WI38 (cell line): Measurements from ENCODE around the gene ZC3H12A.
"Not testable (repeated sequence)": the region's sequence is repeated elsewhere in the genome, so short reads cannot be mapped to it uniquely, and the experiment has no call there.

ENCODE experiments used
- H3K4me3 ChIP-seq: 2 replicates; pipeline ENCODE4 v1.5.1; 2011; ENCODE audit warnings: low read depth, mild to moderate bottlenecking, control low read depth, low read length
- TF ChIP-seq, protein P1 (sequence below): IDR thresholded peaks from 2 replicates; pipeline ENCODE4 v1.5.1; 2012; ENCODE audit warnings: low read depth, mild to moderate bottlenecking, control low read depth, low read length

ZC3H12A gene

DNA sequence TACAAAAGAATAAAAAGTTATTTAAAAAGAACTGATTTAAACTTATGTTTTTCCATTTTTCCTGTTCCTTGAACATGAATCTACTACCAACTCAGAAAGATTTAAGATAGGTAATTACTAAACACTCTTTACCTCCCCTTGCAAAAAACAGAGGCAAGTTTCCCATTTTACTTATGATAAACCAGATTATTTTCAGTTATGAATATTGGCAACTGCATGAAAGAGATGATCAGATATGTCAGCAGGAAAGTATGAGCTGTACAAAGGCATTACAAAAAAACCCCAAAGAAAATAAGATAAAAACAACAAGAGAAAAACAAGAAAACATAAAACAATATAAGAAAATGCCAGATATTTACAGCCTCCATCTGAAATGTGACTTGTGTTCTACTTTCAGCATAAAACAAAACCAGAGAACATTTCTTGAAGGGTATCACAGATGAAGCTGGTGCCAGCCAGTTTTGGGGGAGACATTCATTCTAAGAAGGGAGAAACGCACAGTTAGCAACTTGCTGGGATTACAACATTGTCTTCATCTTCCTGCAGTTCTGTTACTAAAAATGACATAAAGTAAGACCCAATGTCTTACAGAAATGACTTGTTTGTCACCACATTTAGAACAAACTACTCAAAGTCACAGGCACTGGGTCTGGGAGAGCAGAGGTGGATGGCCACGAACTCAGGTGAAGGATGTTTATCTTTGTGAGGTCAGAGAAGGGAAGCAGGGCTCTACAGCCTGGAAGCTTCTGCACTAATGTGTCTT lies 19.1 kb downstream of the ZC3H12A start:
- H3K4me3 ChIP-seq = no peak overlapping the region
- TF ChIP-seq, protein P1, sequence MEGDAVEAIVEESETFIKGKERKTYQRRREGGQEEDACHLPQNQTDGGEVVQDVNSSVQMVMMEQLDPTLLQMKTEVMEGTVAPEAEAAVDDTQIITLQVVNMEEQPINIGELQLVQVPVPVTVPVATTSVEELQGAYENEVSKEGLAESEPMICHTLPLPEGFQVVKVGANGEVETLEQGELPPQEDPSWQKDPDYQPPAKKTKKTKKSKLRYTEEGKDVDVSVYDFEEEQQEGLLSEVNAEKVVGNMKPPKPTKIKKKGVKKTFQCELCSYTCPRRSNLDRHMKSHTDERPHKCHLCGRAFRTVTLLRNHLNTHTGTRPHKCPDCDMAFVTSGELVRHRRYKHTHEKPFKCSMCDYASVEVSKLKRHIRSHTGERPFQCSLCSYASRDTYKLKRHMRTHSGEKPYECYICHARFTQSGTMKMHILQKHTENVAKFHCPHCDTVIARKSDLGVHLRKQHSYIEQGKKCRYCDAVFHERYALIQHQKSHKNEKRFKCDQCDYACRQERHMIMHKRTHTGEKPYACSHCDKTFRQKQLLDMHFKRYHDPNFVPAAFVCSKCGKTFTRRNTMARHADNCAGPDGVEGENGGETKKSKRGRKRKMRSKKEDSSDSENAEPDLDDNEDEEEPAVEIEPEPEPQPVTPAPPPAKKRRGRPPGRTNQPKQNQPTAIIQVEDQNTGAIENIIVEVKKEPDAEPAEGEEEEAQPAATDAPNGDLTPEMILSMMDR = no peak

DNA sequence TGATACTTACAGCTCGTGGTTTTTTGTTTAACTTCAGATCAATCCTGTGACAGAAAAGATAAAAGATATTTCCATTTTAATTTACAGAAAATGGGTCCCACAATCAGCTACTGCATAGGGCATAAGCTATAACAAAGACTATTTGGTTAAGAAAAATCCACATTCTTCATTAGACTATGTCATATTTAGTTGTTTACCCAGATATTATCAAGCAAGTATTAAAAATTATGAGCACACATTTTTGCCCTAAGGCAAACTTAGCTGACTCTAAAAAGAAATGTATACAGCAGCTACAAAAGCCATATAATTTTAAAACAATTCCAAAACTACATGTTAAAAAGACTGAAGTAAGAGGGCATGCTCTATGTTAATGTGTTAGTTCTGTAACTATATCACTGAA lies 21.5 kb downstream of the ZC3H12A start:
- no peak overlapping the region for H3K4me3 ChIP-seq
- TF ChIP-seq, protein P1 = no peak

DNA sequence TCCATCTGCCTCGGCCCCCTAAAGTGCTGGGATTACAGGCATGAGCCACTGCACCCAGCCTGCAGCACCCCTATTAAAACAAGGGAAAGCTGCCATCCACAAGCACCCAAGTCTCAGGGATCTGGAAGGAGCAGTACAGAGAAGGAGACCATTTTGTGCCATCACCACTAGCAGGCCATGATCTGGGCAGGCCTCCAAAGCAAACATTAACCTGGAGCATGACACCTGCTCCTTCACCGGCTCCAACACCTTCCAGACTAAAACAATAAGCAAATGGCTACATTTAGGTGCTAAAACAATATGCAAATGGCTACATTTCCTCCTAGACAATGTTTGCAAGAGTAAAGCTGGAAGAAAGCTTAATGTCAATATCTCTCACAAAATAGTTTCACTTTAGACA lies 23.5 kb downstream of the ZC3H12A start:
- TF ChIP-seq, protein P1 = no peak
- H3K4me3 ChIP-seq = no peak overlapping the region

DNA sequence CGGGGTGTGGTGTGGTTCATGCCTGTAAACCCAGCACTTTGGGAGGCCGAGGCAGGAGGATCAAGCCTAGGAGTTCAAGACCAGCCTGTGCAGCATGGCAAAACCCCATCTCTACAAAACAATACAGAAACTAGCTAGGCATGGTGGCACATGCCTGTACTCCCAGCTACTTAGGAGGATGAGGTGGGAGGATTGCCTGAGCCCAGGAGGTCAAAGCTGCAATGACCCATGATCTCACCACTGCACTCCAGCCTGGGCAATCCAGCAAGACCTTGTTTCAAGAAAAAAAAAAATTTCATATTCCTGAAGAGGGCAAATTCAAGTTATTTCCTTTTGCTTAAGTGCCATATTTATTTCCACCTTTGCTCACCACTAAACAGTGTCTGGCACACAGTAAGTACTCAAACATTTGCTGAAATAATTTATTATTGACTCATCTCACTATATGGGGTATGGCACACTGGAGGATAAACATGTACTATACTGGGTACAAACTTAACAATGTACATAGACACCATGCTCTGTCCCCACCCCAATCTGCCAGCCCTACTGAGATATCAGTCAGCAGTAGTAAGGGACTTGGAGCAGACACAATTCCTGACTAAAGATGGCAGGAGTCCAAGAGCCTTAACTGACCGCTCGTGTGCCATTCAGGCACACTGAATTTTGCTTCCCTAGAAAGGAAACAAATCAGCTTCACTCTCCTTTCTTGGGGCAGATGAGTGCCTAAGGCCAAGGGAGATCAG lies 24.7 kb downstream of the ZC3H12A start:
- H3K4me3 ChIP-seq = no peak overlapping the region
- TF ChIP-seq, protein P1 = no peak

DNA sequence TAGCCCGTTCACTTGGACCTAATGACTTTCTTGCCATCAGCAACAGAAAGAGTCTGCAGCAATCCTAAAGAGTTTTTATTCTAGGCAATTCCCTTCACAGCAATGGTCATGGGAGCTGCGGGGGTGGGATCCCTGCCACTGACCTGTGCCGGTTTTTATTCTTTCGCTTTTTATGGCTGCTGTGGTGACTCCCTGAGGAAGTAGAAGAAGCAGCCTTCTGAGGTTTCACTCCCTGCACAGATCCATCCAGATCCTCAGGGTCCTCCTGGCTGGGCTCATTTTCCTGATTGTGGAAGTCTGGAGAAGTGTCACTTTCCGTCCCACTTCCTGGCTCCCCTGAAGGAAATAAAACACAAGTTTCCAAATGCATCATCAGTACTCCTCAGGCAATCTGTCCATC lies 27.3 kb downstream of the ZC3H12A start:
- H3K4me3 ChIP-seq = no peak overlapping the region
- TF ChIP-seq, protein P1 = no peak

DNA sequence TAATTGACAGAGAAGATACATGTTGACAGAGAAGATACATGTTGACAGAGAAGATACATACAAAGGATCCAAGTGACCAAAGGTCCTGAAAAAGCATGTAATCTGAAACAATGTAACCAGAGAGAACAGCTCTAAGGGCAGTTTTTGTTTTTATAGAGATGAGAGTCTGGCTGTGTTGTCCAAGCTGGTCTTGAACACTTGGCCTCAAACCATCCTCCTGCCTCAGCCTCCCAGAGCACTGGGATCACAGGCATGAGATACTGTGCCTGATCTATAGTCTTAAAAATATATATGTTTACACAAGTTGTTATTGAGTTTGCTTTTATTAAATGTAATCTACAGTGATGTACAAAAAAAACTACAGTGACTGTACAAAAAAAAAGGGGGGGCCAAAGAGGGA lies 27.7 kb downstream of the ZC3H12A start:
- TF ChIP-seq, protein P1 = no peak
- H3K4me3 ChIP-seq = no peak overlapping the region

DNA sequence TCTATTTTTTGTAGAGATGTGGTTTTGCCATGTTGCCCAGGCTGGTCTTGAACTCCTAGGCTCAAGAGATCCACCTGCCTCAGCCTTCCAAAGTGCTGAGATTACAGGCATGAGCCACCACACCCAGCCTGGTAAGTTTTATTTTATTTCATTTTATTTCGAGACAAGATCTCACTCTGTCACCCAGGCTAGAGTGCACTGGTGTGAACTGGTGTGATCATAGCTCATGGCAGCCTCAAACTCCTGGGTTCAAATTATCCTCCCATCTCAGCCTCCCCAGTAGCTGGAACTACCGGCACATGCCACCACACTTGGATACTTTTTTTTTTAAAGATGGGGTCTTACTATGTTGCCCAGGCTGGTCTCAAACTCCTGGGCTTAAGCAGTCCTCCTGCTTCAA lies 28.4 kb downstream of the ZC3H12A start:
- not testable (repeated sequence) for H3K4me3 ChIP-seq
